ENCODE results near the gene FGG.

FGG gene

GRCh38 chr4:154585369-154586018 lies 27.0 kb downstream of the FGG start:
- no peak for FAIRE-seq

DNA sequence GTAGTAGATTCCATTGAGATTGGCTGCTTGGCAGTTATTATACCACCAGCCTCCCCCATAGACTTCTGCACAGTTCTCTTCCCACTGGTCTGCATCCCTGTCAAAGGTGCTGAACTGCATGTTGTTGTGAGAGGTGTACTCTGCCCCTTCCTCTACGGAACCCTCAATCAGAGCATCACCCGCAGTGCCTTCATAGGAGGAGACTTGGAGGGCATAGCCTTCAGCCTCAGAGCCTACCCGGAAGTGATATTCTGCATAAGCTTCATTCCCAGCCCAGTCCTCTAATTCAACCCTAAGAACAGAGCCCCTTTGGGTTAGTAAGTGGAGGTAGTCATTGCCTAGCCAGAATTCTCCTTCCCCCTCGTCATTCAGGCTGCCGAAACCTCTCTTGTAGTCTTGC lies 28.2 kb downstream of the FGG start:
- FAIRE-seq, result no peak

DNA sequence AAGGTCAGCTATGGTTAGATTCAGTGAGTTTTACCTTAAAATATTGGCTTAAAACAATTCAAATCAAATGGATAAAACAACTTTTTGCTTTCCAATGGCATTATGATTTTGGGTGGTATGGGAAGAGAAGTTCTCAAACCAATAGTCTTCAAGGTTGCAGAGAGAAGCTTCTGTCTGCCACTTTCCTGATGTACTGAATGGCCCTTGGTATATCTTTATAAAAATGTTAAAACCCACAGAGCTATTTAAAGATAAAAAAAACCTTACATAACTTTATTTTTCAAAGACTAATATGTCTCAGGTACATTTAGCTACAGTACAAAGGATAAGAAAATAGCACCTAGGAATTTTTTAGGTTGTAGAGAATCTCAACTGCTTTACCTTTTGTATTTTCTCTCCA lies 28.8 kb downstream of the FGG start:
- no peak for FAIRE-seq

- no peak for FAIRE-seq
Observed at GRCh38 chr4:154583230-154583629, 29.2 kb downstream of the FGG start.

DNA sequence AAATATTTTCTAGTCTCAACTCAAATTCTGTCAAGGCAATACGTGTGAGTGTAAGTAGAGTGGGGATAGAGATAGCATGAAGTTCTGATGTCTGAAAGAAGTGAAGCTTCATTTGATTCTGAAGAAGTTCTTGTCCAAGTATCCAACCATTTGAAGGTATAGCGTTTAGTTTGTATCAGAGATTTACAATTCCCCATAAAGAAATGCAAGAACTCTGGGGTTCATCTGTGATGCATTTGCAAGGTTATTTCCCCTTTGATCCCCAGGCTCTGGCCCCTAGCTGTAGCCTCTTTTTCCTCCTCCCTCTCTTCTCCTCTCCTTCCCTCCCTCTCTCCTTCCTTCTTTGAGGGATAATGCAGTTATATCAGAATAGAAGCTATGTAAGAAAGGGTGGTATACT lies 29.7 kb downstream of the FGG start:
- no peak for FAIRE-seq

DNA sequence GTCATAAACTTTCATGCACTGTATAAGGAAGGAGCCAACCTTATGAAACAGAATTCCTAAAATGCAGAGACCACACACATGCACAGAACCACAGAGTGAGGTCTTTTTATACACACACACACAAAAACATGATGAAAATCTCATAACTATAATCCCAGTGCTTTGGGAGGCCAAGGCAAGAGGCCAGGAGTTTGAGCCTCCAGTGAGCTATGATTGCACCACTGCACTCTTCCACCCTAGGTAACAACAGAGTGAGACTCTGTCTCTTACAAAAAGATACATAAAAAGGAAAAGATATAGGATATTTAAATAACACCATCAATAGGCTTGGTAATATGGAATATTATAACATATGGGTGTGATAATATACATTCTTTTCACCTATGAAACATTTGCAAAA lies 32.5 kb downstream of the FGG start:
- FAIRE-seq, result no peak

DNA sequence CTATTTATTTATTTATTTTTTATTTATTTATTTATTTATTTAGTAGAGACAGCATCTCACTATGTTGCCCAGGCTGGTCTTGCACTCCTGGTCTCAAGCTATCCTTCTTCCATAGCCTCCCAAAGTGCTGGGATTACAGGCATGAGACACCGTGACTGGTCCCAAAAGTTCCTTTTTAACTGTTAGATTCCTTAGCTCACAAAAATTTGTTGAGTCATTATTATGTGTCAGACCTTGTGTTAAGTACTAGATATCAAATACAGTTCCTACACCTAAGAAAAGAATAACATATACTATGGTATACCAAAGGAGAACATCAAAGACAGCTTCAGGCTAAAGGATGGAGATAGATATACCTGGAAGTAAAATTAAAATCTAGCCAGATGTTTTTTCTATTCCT lies 33.5 kb downstream of the FGG start:
- FAIRE-seq, result no peak

DNA sequence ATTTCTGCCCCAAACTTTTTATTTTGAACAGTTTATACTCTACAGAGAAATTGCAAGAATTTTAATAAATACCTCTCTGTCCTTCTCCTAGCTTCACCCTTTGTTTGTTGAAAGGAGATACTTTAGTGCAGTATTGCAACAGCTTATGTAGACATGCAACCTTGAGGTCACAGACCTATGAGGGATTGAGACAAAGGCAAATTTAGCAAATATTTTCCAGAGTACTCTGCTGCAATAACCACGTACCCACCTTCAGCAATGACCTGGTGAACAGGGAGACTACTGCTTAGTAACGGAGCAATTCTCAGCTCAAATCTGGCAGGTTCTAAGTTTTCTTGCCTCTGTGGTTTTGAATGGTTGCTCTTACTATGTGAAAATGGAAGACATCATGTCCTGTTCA lies 35.1 kb downstream of the FGG start:
- FAIRE-seq, result no peak

GRCh38 chr4:154574311-154574710 lies 38.1 kb downstream of the FGG start:
- FAIRE-seq, result no peak

- no peak for FAIRE-seq
Observed at GRCh38 chr4:154573190-154573870, 39.1 kb downstream of the FGG start.

DNA sequence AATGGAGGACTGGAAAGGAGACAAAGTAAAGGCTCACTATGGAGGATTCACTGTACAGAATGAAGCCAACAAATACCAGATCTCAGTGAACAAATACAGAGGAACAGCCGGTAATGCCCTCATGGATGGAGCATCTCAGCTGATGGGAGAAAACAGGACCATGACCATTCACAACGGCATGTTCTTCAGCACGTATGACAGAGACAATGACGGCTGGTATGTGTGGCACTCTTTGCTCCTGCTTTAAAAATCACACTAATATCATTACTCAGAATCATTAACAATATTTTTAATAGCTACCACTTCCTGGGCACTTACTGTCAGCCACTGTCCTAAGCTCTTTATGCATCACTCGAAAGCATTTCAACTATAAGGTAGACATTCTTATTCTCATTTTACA lies 42.9 kb downstream of the FGG start:
- FAIRE-seq, result no peak

GRCh38 chr4:154569028-154569427 lies 43.4 kb downstream of the FGG start:
- no peak for FAIRE-seq

DNA sequence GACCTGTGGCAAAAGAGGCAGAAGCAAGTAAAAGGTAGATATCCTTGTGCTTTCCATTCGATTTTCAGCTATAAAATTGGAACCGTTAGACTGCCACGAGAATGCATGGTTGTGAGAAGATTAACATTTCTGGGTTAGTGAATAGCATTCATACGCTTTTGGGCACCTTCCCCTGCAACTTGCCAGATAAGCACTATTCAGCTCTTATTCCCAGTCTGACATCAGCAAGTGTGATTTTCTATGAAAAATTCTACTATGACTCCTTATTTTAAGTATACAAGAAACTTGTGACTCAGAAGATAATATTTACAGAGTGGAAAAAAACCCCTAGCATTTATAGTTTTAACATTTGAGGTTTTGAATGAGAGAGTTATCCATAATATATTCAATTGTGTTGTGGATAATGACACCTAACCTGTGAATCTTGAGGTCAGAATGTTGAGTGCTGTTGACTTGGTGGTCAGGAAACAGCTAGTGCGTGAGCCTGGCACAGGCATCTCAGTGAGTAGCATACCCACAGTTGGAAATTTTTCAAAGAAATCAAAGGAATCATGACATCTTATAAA lies 45.7 kb downstream of the FGG start:
- no peak for FAIRE-seq

- no peak for FAIRE-seq
Observed at GRCh38 chr4:154565704-154566103, 46.8 kb downstream of the FGG start.

- no peak for FAIRE-seq
Observed at GRCh38 chr4:154564311-154564710, 48.1 kb downstream of the FGG start.

DNA sequence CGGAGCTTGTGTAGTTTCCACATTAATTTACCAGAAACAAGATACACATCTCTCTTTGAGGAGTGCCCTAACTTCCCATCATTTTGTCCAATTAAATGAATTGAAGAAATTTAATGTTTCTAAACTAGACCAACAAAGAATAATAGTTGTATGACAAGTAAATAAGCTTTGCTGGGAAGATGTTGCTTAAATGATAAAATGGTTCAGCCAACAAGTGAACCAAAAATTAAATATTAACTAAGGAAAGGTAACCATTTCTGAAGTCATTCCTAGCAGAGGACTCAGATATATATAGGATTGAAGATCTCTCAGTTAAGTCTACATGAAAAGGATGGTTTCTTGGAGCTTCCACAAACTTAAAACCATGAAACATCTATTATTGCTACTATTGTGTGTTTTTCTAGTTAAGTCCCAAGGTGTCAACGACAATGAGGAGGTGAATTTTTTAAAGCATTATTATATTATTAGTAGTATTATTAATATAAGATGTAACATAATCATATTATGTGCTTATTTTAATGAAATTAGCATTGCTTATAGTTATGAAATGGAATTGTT lies 49.7 kb downstream of the FGG start, which contains the start of gene FGB:
FGB (plus strand) TSS at position 315 of the 558 bp plus-strand sequence; CDS start at position 323, 8 bp downstream.
- no peak for FAIRE-seq

GRCh38 chr4:154560824-154561231 lies 51.6 kb downstream of the FGG start:
- no peak for FAIRE-seq

DNA sequence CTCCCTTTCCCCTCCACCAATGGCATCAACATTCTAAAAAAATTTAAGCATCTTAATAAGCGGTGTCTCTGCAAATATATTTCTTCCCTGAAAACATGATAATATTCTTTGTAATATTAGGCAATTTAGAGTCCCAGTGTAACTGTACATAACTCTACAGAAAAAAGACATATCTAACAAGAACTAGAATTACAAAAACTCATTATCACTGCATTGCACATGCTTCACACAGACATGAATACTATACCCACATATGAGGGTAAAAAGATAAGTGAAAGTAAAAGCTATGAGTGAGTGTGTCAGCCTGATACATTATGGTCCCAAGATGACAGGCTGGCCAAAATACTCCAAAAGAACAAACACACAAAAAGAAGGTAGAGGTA lies 52.0 kb downstream of the FGG start:
- FAIRE-seq, result no peak

GRCh38 chr4:154559494-154560418 lies 52.7 kb downstream of the FGG start:
- no peak for FAIRE-seq

DNA sequence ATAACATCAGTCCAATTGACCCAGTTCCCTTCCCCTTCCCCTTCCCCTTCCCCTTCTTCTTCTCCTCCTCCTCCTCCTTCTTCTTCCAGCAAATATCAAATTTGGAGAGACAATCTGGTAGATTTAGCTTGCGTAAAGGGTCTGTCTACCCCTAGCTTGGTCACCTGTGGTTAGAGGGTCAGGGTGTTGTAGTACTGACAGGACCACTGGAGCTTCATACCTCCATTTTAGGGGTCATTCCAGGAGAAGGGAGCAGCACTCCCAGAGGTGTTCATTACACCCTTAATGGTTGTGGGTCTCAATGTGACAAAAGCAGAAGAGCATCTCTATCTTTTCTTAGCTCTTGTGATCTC lies 53.3 kb downstream of the FGG start:
- no peak for FAIRE-seq
